ENCODE results near the gene DLX6.

The DLX6 gene

GRCh38 chr7:97039374-97040065 is 34.2 kb downstream of the DLX6 start:
- Histone ChIP-seq H3K27ac (ENCODE audit: low read length) (no peak overlapping the region), H3K9me3 (ENCODE audit: control insufficient read depth in 1 of 2, low read length in 2 of 2) (no peaks in the 10 kb centered on the region), H3K27me3 (ENCODE audit: low read depth, low read length) (peaks cover 3% of the 10 kb centered on the region), H3K4me3 (ENCODE audit: low read depth in 1 of 2, low read length in 2 of 2) (no peak overlapping the region), H3K36me3 (ENCODE audit: control insufficient read depth in 1 of 2, insufficient read depth in 2 of 2, low read length in 2 of 2) (no peaks in the 10 kb centered on the region), H3K4me1 (ENCODE audit: control insufficient read depth in 1 of 2, insufficient read depth in 2 of 2, low read length in 2 of 2) (no peaks in the 10 kb centered on the region)

- Histone ChIP-seq H3K36me3 (ENCODE audit: control insufficient read depth in 1 of 2, insufficient read depth in 2 of 2, low read length in 2 of 2) (no peaks in the 10 kb centered on the region), H3K4me3 (ENCODE audit: low read depth in 1 of 2, low read length in 2 of 2) (no peak overlapping the region), H3K27ac (ENCODE audit: low read length) (no peak overlapping the region), H3K9me3 (ENCODE audit: control insufficient read depth in 1 of 2, low read length in 2 of 2) (peaks cover 0 to 4% of the 10 kb centered on the region in 2 donors), H3K27me3 (ENCODE audit: low read depth, low read length) (peaks cover 3% of the 10 kb centered on the region), H3K4me1 (ENCODE audit: control insufficient read depth in 1 of 2, insufficient read depth in 2 of 2, low read length in 2 of 2) (no peaks in the 10 kb centered on the region)
These were observed 37.9 kb downstream of the DLX6 start for GRCh38 chr7:97043281-97043680.
